ENCODE data around the gene CACNG7. TPM values are rescaled to one million over a fixed set of nuclear protein-coding genes. Genes with fewer than 3 reads are reported as not detected.
A peak's percentile ranks its signal among the peaks of the same experiment; 100 is the strongest.

The CACNG7 gene
- total and polyA plus RNA-seq, 7 experiments from 2014 or later, result not detected

- peak overlapping the region; percentile 59 to 82 (median 76) for H3K4me3 Mint-ChIP-seq
- intact Hi-C loops (cut with micrococcal nuclease), result no loop called here
- peaks cover 29 to 66% of the 10 kb centered on the region in 2 donors for H3K4me1 ChIP-seq (ENCODE audit: control insufficient read depth in 2 of 2, insufficient read depth in 2 of 2, low read length in 2 of 2)
- peak overlapping the region in 8 of 9 donors; percentile 78 to 99 (median 93) for H3K27ac Mint-ChIP-seq
- H3K27me3 ChIP-seq (ENCODE audit: control insufficient read depth in 2 of 2, insufficient read depth in 2 of 2, low read length in 2 of 2), result peaks cover 0 to 9% of the 10 kb centered on the region in 2 donors
- ATAC-seq (no peak), DNase-seq (no peak)
- peaks cover 0 to 10% (median 3%) of the 10 kb centered on the region in 11 donors for H3K9me3 Mint-ChIP-seq
- peaks cover 0 to 13% (median 6%) of the 10 kb centered on the region in 3 experiments for H3K36me3 ChIP-seq (ENCODE audit: control insufficient read depth in 2 of 3, insufficient read depth in 3 of 3, low read length in 3 of 3)
- peaks cover 14 to 46% (median 27%) of the 10 kb centered on the region in 5 donors for H3K36me3 Mint-ChIP-seq
- H3K4me3 ChIP-seq (ENCODE audit: low read length), result no peak overlapping the region
- peaks cover 0 to 6% (median 0%) of the 10 kb centered on the region in 5 donors for H3K27me3 Mint-ChIP-seq
- CTCF ChIA-PET, result interaction anchor here (0.9 to 2.1 kb wide), 2 partner anchors 9 to 32 kb away, joined by 3 to 14 read pairs; partner anchors contain the start of gene MYADM
- no peaks in the 10 kb centered on the region for H3K9me3 ChIP-seq (ENCODE audit: control insufficient read depth in 2 of 3, low read length in 3 of 3)
- peak overlapping the region; percentile 71 for H3K27ac ChIP-seq (ENCODE audit: low read depth, low read length)
- POLR2A ChIA-PET, result interaction anchor here (0.7 to 4.3 kb wide), 5 partner anchors 9 to 314 kb away, joined by 3 to 66 read pairs (median 7); partner anchors contain the start of genes LENG1, MBOAT7 and MYADM
- peaks cover 46 to 84% (median 65%) of the 10 kb centered on the region in 7 donors for H3K4me1 Mint-ChIP-seq
Observed at GRCh38 chr19:53875602-53876325, 33.3 kb upstream of the CACNG7 start.

DNA sequence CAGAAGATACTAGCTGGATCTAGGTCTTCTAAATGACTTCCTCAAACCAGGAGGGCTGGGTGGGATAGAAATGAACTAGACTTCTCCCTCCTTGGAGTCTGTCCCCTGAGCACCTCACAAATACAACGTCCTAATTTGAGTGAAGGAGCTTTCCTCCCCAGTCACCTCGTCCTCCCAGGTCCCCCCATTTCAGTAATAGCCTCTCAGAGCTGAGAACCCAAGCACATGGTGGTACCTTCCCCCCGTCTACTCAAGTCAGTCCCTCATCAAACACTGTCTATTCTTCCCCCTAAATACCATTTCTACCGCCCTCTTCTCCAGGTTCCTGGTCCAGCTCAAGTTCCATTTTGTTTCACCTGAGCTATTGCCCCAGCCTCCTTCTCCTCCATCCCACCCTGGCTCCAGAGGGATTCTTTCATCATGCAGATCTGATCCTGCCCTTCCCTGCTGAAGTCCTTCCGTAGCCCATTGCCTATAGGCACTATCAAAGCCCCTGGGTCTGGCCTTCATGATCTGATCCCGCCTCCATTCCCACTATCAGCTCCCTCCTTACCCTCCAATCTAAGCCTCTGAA is 32.3 kb upstream of the CACNG7 start:
- Mint-ChIP-seq H3K27me3 (peaks cover 0 to 6% (median 0%) of the 10 kb centered on the region in 5 donors), H3K27ac (peak overlapping the region in 8 of 9 donors; percentile 78 to 98 (median 93)), H3K4me3 (peak overlapping the region; percentile 18 to 85 (median 76)), H3K9me3 (peaks cover 0 to 10% (median 2%) of the 10 kb centered on the region in 11 donors), H3K4me1 (peaks cover 37 to 74% (median 56%) of the 10 kb centered on the region in 7 donors), H3K36me3 (peaks cover 14 to 38% (median 21%) of the 10 kb centered on the region in 5 donors)
- ChIA-PET CTCF (interaction anchor here (0.6 to 2.1 kb wide), 5 partner anchors 10 to 155 kb away, joined by 3 to 14 read pairs (median 5); partner anchors contain the start of gene MYADM), POLR2A (interaction anchor here (0.7 to 4.3 kb wide), 5 partner anchors 9 to 313 kb away, joined by 3 to 66 read pairs (median 5); partner anchors contain the start of genes LENG1, MBOAT7 and MYADM)
- H3K4me3 ChIP-seq (ENCODE audit: low read length), result no peak overlapping the region
- peak overlapping the region; percentile 71 for H3K27ac ChIP-seq (ENCODE audit: low read depth, low read length)
- H3K27me3 ChIP-seq (ENCODE audit: control insufficient read depth in 2 of 2, insufficient read depth in 2 of 2, low read length in 2 of 2), result peaks cover 0 to 18% of the 10 kb centered on the region in 2 donors
- H3K4me1 ChIP-seq (ENCODE audit: control insufficient read depth in 2 of 2, insufficient read depth in 2 of 2, low read length in 2 of 2), result peaks cover 38 to 69% of the 10 kb centered on the region in 2 donors
- intact Hi-C loops (cut with micrococcal nuclease), result loop anchor here in 1 of 2 donors (1.0 kb wide), 1 partner anchor 7 kb away; no protein-coding TSS in a partner anchor
- ATAC-seq (peak; percentile 8), DNase-seq (no peak)
- peaks cover 0 to 13% (median 6%) of the 10 kb centered on the region in 3 experiments for H3K36me3 ChIP-seq (ENCODE audit: control insufficient read depth in 2 of 3, insufficient read depth in 3 of 3, low read length in 3 of 3)
- no peaks in the 10 kb centered on the region for H3K9me3 ChIP-seq (ENCODE audit: control insufficient read depth in 2 of 3, low read length in 3 of 3)

GRCh38 chr19:53877361-53877766 is 31.7 kb upstream of the CACNG7 start:
- H3K9me3 ChIP-seq (ENCODE audit: control insufficient read depth in 2 of 3, low read length in 3 of 3), result no peaks in the 10 kb centered on the region
- H3K27ac ChIP-seq (ENCODE audit: low read depth, low read length), result peak overlapping the region; percentile 71
- DNase-seq, result peak in 7 of 9 donors; percentile 62 to 88 (median 75)
- H3K36me3 ChIP-seq (ENCODE audit: control insufficient read depth in 2 of 3, insufficient read depth in 3 of 3, low read length in 3 of 3), result peaks cover 0 to 13% (median 6%) of the 10 kb centered on the region in 3 experiments
- peaks cover 0 to 18% of the 10 kb centered on the region in 2 donors for H3K27me3 ChIP-seq (ENCODE audit: control insufficient read depth in 2 of 2, insufficient read depth in 2 of 2, low read length in 2 of 2)
- ChIA-PET CTCF (interaction anchor here (0.6 to 2.1 kb wide), 4 partner anchors 10 to 155 kb away, joined by 3 to 14 read pairs (median 6); partner anchors contain the start of gene MYADM), POLR2A (interaction anchor here (1.1 to 4.3 kb wide), 2 partner anchors 9 to 10 kb away, joined by 7 to 66 read pairs; partner anchors contain the start of gene MYADM)
- intact Hi-C loops (cut with micrococcal nuclease), result loop anchor here in 1 of 2 donors (1.0 kb wide), 1 partner anchor 8 kb away; no protein-coding TSS in a partner anchor
- peaks cover 42 to 73% of the 10 kb centered on the region in 2 donors for H3K4me1 ChIP-seq (ENCODE audit: control insufficient read depth in 2 of 2, insufficient read depth in 2 of 2, low read length in 2 of 2)
- H3K36me3 Mint-ChIP-seq, result peaks cover 14 to 38% (median 21%) of the 10 kb centered on the region in 5 donors
- H3K9me3 Mint-ChIP-seq, result peaks cover 0 to 10% (median 2%) of the 10 kb centered on the region in 11 donors
- peak overlapping the region; percentile 18 to 85 (median 76) for H3K4me3 Mint-ChIP-seq
- no peak overlapping the region for H3K4me3 ChIP-seq (ENCODE audit: low read length)
- ATAC-seq, result no peak
- H3K27ac Mint-ChIP-seq, result peak overlapping the region in 8 of 9 donors; percentile 78 to 98 (median 93)
- H3K27me3 Mint-ChIP-seq, result peaks cover 0 to 6% (median 0%) of the 10 kb centered on the region in 5 donors
- peaks cover 35 to 70% (median 56%) of the 10 kb centered on the region in 7 donors for H3K4me1 Mint-ChIP-seq

GRCh38 chr19:53878776-53879139 is 30.3 kb upstream of the CACNG7 start:
- DNase-seq, result no peak
- POLR2A ChIA-PET, result interaction anchor here (4.3 kb wide), 1 partner anchor 12 kb away, joined by 66 read pairs; the partner anchor contains the start of gene MYADM
- peaks cover 0 to 22% of the 10 kb centered on the region in 2 donors for H3K27me3 ChIP-seq (ENCODE audit: control insufficient read depth in 2 of 2, insufficient read depth in 2 of 2, low read length in 2 of 2)
- H3K9me3 Mint-ChIP-seq, result peaks cover 0 to 8% (median 3%) of the 10 kb centered on the region in 11 donors
- H3K36me3 ChIP-seq (ENCODE audit: control insufficient read depth in 2 of 3, insufficient read depth in 3 of 3, low read length in 3 of 3), result peaks cover 0 to 8% (median 6%) of the 10 kb centered on the region in 3 experiments
- CTCF ChIA-PET, result interaction anchor here (1.6 kb wide), 1 partner anchor 11 kb away, joined by 6 read pairs; the partner anchor contains the start of gene MYADM
- peaks cover 4 to 13% (median 11%) of the 10 kb centered on the region in 5 donors for H3K27me3 Mint-ChIP-seq
- peak overlapping the region; percentile 47 for H3K27ac ChIP-seq (ENCODE audit: low read depth, low read length)
- peak; percentile 1 for ATAC-seq
- no peak overlapping the region for H3K4me3 Mint-ChIP-seq
- H3K4me3 ChIP-seq (ENCODE audit: low read length), result peak overlapping the region; percentile 63
- H3K4me1 Mint-ChIP-seq, result peaks cover 34 to 65% (median 49%) of the 10 kb centered on the region in 7 donors
- intact Hi-C loops (cut with micrococcal nuclease), result loop anchor here (1.0 to 2.0 kb wide), 2 partner anchors 11 to 26 kb away; partner anchors contain the start of gene MYADM (in 1 of the 2)
- peak overlapping the region in 6 of 9 donors; percentile 56 to 83 (median 68) for H3K27ac Mint-ChIP-seq
- no peaks in the 10 kb centered on the region for H3K9me3 ChIP-seq (ENCODE audit: control insufficient read depth in 2 of 3, low read length in 3 of 3)
- H3K4me1 ChIP-seq (ENCODE audit: control insufficient read depth in 2 of 2, insufficient read depth in 2 of 2, low read length in 2 of 2), result peaks cover 42 to 70% of the 10 kb centered on the region in 2 donors
- H3K36me3 Mint-ChIP-seq, result peaks cover 10 to 27% (median 15%) of the 10 kb centered on the region in 5 donors

- Mint-ChIP-seq H3K36me3 (peaks cover 4 to 20% (median 8%) of the 10 kb centered on the region in 5 donors), H3K27me3 (peaks cover 10 to 19% (median 17%) of the 10 kb centered on the region in 5 donors), H3K9me3 (peaks cover 0 to 5% (median 2%) of the 10 kb centered on the region in 11 donors), H3K27ac (peak overlapping the region in 6 of 9 donors; percentile 56 to 83 (median 68)), H3K4me1 (peaks cover 30 to 62% (median 44%) of the 10 kb centered on the region in 7 donors), H3K4me3 (no peak overlapping the region)
- peaks cover 0 to 2% (median 0%) of the 10 kb centered on the region in 3 experiments for H3K36me3 ChIP-seq (ENCODE audit: control insufficient read depth in 2 of 3, insufficient read depth in 3 of 3, low read length in 3 of 3)
- H3K27me3 ChIP-seq (ENCODE audit: control insufficient read depth in 2 of 2, insufficient read depth in 2 of 2, low read length in 2 of 2), result peaks cover 0 to 25% of the 10 kb centered on the region in 2 donors
- H3K4me3 ChIP-seq (ENCODE audit: low read length), result peak overlapping the region; percentile 63
- H3K4me1 ChIP-seq (ENCODE audit: control insufficient read depth in 2 of 2, insufficient read depth in 2 of 2, low read length in 2 of 2), result peaks cover 38 to 63% of the 10 kb centered on the region in 2 donors
- H3K27ac ChIP-seq (ENCODE audit: low read depth, low read length), result peak overlapping the region; percentile 47
- intact Hi-C loops (cut with micrococcal nuclease), result loop anchor here (1.0 to 5.0 kb wide), 3 partner anchors 12 to 87 kb away; partner anchors contain the start of gene MYADM (in 1 of the 2)
- H3K9me3 ChIP-seq (ENCODE audit: control insufficient read depth in 2 of 3, low read length in 3 of 3), result no peaks in the 10 kb centered on the region
- DNase-seq (peak; percentile 66 to 88 (median 78)), ATAC-seq (peak; percentile 83)
- ChIA-PET POLR2A (interaction anchor here (4.3 kb wide), 1 partner anchor 12 kb away, joined by 66 read pairs; the partner anchor contains the start of gene MYADM), CTCF (interaction anchor here (1.6 kb wide), 1 partner anchor 11 kb away, joined by 6 read pairs; the partner anchor contains the start of gene MYADM)
Observed at GRCh38 chr19:53879140-53880081, 29.7 kb upstream of the CACNG7 start.
